LNCAP (cell line): ENCODE measurements around the gene CTDSPL.

Experiments
- CTCF ChIP-seq: fragments of 450-650 bp; IDR thresholded peaks from 2 replicates; pipeline ENCODE4 v1.5.1; 2017; ENCODE audit warnings: mild to moderate bottlenecking

The CTDSPL gene

DNA sequence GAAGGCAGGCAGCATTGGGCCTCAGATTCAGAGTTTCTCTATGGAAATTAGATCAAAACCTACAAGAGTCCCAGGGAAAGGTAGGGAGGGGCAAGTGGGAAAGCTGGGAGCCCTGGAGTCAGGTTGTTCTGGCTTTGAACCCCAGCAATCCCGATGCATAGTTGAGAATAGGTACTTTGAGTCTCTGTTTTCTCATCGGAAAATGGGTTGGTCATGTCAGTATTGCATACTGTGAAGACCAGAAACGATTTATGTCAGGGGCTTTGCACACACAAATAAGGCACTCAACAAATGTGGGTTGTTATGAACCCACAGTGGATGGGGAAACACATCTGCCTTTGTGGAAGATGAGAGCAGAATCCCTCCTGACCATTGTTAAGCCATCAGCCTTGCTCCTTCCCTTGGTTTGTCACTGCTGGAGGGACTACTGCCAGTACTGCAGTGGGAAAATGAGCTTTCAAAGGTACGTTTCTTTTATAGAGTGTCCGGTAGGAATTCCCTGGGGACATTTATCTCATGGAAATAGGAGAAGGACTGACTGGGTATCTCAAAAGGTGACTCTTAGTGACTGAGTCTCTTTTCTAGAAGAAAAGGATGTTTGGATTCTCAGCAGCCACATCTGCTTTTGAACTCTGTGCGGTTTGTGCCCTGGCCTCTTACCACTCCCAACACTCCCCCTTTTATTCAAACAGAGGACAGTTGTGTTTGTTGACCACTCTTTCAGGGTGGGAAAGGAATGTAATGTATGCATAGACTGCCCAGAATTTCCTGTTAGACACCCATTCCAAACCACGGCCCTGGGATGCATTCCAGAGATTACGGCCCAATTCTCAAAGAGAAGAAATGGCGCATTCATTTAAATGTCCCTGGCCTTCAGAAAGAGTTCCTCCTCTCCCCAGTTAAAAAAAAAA, 74.3 kb downstream of the CTDSPL start:
- TF ChIP-seq CTCF = no peak

DNA sequence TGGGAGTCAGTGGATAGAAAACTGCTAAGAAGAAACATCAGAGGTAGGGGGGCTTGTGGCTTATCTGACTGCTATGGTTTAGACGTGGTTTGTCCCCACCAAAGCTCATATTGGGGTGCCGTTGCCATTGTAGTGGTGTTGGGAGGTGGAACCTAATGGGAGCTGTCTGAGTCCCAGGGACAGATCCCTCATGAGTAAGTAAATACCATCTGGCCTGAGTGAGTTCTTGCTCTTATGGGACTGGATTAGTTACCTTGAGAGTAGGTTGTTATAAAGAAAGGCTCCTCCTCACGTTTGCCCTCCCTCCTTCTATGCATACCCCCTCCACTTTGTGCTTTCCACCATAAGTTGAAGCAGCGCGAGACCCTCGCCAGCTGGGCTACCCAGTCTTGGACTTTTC, 75.5 kb downstream of the CTDSPL start:
- no peak for TF ChIP-seq CTCF

GRCh38 chr3:37938011-37938410, 76.3 kb downstream of the CTDSPL start:
- TF ChIP-seq CTCF = no peak

- no peak for TF ChIP-seq CTCF
These were observed 78.7 kb downstream of the CTDSPL start for GRCh38 chr3:37940242-37940908.

- no peak for TF ChIP-seq CTCF
These were observed 80.2 kb downstream of the CTDSPL start for GRCh38 chr3:37941608-37942508.

DNA sequence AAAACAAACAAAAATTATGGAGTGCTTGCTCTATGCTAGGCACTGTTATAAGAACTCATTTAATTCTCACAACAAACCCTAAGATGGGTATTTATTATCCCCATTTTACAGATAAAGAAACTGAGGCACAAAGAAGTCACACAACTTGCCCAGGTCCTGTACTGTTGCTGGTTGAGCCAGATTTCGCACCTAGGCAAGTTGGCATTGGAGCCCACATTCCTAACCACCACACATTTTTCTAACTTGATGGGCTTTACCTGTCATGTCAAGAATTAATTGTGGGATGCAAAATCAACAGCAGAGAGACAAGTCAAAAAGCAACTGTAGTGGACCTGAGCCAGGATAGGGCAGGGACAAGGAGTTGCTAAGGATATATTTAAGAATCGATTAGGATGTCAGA, 81.0 kb downstream of the CTDSPL start:
- TF ChIP-seq CTCF = no peak

GRCh38 chr3:37943126-37943525, 81.4 kb downstream of the CTDSPL start:
- TF ChIP-seq CTCF = no peak
